HT1080 (cell line): ENCODE results near the gene GLI3. TPM values are rescaled to one million over a fixed set of nuclear protein-coding genes. Genes with fewer than 3 reads are reported as not detected.
A peak's percentile ranks its signal among the peaks of the same experiment; 100 is the strongest.

Source experiments
- DNase-seq: peaks from one replicate; pipeline ENCODE4 v3.0.0-alpha.2; 2015; ENCODE audit warnings: low read depth
- total RNA-seq: library from RNA; depleted of rRNA; stranded (reverse); fragments of >200 nt; shearing (Covaris generic); gene quantifications from 2 replicates; pipeline ENCODE4 v1.2.3, GENCODE V29; 2014

Gene GLI3
- total RNA-seq, 1 experiment from 2014 or later: 5.9 TPM

DNA sequence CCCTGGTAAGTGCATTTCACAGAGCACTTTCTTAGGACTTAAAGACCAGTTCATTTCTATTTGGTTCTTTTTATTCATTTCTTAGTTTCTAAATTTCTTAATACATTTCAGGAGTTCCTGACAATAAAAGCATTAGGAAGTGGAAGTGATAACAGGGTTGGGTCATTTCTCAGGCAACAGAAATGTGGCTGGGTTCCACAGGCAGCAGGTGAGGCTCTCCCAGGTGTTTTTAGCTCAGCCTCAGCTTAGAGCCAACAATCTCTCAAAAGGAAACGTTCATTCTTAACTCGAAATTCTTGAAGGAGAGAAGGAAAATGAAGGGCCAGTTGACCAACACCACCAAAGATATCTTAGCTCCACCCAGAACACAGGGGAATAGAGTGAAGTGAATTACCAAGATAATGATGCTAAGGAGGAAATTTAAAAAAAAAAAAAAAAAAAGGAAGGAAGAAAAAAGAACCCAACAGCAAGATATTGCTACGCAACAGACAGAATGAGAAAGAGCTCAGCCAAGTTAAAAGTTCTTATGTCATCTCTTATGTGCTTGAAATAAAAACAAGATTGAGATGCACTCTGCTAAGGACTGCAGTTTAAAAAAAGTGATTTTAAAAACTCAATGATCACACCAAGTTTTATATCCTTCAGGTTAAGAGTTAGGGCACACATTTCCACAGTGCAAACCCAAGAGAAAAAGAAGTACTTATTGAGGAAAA, 230.1 kb downstream of the GLI3 start:
- DNase-seq: no peak

GRCh38 chr7:42002654-42003053, 234.4 kb downstream of the GLI3 start:
- no peak for DNase-seq

- DNase-seq: no peak
Measured at GRCh38 chr7:41999736-42000283, 237.2 kb downstream of the GLI3 start.

DNA sequence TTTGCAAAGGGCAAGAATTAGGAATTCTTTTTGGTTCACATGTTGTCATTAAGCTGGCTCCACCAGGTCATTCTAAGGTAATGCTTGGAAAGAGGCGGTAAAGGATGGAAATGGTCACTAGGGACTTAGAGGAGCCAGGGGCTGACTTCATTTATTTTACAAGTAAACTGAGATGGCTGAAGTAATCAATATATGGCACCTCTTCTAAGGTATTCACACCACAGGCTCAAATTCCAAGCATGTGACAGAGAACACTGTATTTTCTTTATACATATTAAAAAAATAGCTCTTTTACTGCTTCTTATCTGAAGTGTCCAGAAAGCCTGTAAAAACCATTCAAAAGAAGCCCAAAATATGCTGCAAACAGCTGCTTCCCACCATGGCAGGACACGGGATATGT, 239.0 kb downstream of the GLI3 start:
- DNase-seq: no peak

DNA sequence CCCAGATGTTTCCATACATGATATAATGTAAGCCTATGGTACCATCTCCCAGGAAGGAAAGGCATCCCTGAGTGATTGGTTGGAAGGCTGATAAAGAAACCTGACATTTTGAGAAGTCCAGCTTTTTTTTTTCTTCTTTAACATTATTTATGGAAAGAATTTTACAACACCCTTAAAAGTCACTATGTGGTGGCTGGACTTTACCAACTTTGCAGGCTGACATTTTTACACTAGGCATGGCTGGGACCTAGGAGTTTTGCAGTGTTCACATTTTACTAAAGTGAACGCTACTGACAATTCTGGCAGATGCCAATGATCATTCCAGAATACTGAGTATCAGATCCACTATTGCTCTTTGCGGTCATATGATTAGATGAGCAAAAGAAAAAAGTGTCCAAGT, 239.9 kb downstream of the GLI3 start:
- DNase-seq: no peak

DNA sequence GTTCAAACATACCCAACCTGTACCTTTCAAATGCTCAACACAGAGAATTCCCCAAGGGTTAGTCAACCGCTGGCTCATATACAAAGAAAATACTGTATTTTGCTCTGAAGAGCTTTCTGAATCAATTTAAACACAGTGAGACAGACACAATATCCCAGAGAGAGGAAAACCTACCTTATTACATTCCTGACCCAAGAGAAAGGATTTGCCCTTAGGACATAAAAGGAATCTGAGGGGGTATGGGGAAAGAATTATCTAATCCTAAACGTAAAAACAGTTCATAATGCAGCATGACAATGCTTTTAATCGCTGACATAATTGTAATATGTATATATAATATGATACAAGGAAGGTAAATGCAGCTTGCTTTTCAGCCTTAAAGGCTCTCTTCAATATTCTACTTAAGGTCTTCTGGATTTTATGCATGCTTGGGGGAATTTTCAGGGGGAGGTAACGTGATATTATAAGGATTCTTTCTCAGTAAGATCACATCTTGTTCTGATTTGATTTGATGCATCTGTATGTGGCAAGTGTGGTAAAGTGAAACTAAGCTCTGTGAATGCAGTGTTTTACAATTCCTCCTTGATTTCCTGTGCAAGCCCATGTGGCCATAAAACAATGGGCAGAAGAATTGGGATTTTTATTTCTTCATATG, 240.5 kb downstream of the GLI3 start:
- peak; percentile 87 for DNase-seq

DNA sequence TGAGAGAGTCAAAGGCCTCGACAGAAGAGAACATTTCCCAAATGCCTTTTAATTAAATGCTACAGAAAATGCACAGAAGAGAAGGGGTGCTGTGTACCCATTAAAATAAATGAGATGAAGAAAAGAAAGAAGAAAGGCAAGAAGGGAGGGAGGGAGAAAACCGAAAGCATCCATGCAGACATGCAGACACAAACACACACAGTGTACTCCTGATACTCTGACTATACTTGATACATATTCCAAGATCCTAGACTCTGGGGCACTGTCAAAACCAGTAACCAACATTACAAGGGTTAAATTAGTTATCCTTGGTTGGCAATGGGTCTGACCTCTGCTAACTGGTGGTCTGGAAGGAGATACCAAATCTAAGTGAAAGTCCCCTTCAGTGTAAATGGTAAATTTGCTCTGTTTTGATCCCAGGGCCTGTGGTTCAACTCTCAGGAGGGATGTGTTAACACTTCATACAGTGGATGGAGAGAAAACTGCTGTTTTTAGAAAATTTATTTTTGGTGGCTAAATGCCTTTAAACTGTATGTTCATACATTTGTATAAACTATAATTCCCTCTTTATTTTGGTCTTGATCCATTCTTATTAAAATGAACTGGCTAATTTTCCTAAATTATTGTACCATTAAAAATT, 241.3 kb downstream of the GLI3 start:
- no peak for DNase-seq

GRCh38 chr7:41994746-41995110, 242.3 kb downstream of the GLI3 start:
- no peak for DNase-seq

- no peak for DNase-seq
Measured at GRCh38 chr7:41994036-41994745, 242.8 kb downstream of the GLI3 start.

DNA sequence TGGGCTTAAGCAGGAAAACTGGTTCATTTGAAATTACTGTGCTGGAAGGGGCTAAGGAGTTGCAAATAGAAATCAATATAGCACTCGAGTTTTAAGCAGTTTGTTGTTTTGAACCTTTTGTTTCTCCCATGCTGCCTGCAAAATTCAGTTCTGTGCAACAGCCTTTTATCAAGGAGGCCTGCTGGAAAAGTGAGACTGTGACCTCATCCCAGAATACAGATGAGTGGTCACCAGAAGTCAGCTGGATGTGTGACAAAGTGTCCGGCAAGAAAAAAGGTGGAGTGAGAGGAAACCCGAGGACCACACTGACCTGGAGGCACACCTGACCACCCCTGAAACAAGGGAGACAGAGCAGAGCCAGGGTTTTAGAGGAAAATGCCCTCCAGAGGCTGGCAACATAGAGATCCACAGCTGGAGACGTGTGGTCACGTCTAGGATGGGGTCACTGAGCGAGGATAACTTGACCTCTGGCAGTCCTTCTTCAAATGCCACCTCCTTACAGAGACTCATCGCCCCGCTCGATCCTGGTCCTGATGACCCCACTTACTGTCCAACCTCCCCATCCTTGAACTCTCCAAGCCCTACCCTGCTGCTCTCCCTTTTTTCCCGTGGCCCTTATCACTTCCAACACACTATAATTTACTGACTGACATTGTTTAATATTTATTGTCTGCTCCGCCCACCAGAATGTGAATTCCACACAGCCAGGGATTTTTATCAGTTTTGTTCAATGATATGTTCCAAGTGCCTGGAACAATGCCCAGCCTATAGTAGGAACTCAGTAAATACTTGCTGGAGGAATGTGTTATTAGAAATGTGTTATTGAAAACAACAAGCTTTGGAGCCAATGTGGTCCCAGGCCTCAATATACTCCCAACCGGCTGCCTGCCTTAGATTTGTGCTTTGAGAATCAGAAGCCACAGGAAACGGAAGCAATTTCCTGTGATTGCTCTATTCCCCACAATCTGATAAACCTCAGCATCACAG, 243.8 kb downstream of the GLI3 start:
- DNase-seq: no peak

DNA sequence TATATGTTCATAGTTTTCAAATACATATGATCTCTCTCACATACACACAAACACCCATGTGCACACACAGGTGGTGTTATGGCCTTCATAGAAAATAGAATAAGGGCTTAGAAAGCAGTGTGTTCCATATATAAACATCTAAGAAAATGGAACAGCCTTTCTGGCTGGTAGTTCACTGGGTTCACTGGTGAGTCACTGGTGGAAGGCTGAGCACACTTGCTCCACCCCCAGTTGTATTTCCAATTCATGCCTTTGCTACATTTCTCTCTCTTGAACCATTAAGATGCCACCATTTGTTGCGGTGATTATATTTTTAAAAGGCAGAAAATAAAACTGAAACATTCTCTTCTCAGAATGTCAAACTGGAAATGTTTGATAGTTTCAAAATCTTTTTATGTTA, 252.1 kb downstream of the GLI3 start:
- DNase-seq: peak; percentile 39

- DNase-seq: no peak
Measured at GRCh38 chr7:41981046-41982040, 255.7 kb downstream of the GLI3 start.

- DNase-seq: peak; percentile 29
Measured at GRCh38 chr7:41979834-41980307, 257.1 kb downstream of the GLI3 start.

- no peak for DNase-seq
Measured at GRCh38 chr7:41978858-41979257, 258.2 kb downstream of the GLI3 start.

- DNase-seq: no peak
Measured at GRCh38 chr7:41977661-41978060, 259.3 kb downstream of the GLI3 start.

- peak; percentile 47 for DNase-seq
Measured at GRCh38 chr7:41977151-41977651, 259.8 kb downstream of the GLI3 start.

DNA sequence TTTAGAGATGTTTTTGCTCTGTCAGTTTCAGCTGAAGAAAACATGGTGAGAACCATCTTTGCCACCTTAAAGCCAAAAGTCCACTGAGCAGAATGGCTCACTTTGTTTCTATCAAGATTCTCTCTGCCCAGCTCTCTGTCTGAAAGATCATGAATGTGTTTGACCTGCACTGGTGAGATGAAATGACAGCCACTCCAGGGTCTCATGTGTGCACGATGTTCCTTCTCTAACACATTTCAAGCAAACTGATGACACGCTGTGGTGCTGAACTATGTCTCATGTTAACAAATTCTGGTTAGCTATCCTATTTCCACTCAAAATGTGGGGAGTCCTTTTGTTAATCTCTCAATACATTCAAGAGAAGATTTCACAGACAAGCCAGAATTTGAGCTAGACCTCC, 260.6 kb downstream of the GLI3 start:
- no peak for DNase-seq

- no peak for DNase-seq
Measured at GRCh38 chr7:41975849-41976248, 261.2 kb downstream of the GLI3 start.
